GM12878 (cell line): ENCODE results near the gene TUBA3C. TPM values are rescaled to one million over a fixed set of nuclear protein-coding genes. Genes with fewer than 3 reads are reported as not detected.

Source experiments
- ATAC-seq: fragments of 200-7000 bp; cut with Tn5 transposase; 3 replicates; pipeline ENCODE4 v1.9.1; 2020; ENCODE audit warnings: mild to moderate bottlenecking, moderate library complexity
- BruUV-seq: library from RNA; stranded (reverse); fragments of 400-500 nt; replicated peaks from 2 replicates; lab custom pipeline; 2021; lab: Mats Ljungman, UMichigan
- CTCF ChIA-PET: fragments of 300-600 bp; sonication (Branson Sonifier 250); formaldehyde crosslinking; extraction: SDS; loops from one replicate; lab custom pipeline; 2021; ENCODE audit warnings: inconsistent platforms; lab: Yijun Ruan, JAX
- POLR2A ChIA-PET: fragments of 350-600 bp; formaldehyde crosslinking; extraction: SDS; loops from one replicate; lab custom pipeline; 2021; ENCODE audit warnings: inconsistent platforms; lab: Charles Lee
- RAD21 ChIA-PET: fragments of 300-600 bp; sonication (Branson Sonifier 250); formaldehyde crosslinking; loops from one replicate; lab custom pipeline; 2023; ENCODE audit warnings: antibody characterized with exemption; ENCODE audit not compliant: unreplicated experiment; lab: Charles Lee
- SMC1A ChIA-PET: fragments of 300-600 bp; sonication (Branson Sonifier 250); formaldehyde crosslinking; loops from one replicate; lab custom pipeline; 2023; ENCODE audit not compliant: unreplicated experiment, uncharacterized antibody; lab: Charles Lee
- DNase-seq: peaks from one replicate; pipeline ENCODE4 v3.0.0-alpha.2; 2011; ENCODE audit warnings: low read depth, low spot score
- FAIRE-seq: peaks from 3 replicates; lab custom pipeline; 2011; peaks lifted over from hg19 to GRCh38; lab: Jason Lieb, UNC
- H2AFZ ChIP-seq: 2 replicates; pipeline ENCODE4 v1.6.0; 2011; ENCODE audit warnings: low read depth, low read length, control low read depth; ENCODE audit not compliant: control insufficient read depth
- H3K27ac ChIP-seq: 2 replicates; pipeline ENCODE4 v1.5.1; 2011; ENCODE audit warnings: control low read depth; ENCODE audit not compliant: control insufficient read depth, insufficient read depth
- H3K27me3 ChIP-seq, 2 experiments: replicated peaks in 1 of 2; 2 replicates each; pipeline versions ENCODE4 v1.6.0 to v1.6.1; 2011; ENCODE audit warnings: low read length in 1 of 2; ENCODE audit not compliant: control insufficient read depth in 2 of 2, insufficient read depth in 2 of 2
- H3K36me3 ChIP-seq, 2 experiments: 2 replicates each; pipeline ENCODE4 v1.5.1; 2011; ENCODE audit warnings: low read length in 1 of 2; ENCODE audit not compliant: control insufficient read depth in 2 of 2, insufficient read depth in 2 of 2
- H3K4me1 ChIP-seq: 2 replicates; pipeline ENCODE4 v1.6.1; 2011; ENCODE audit warnings: mild to moderate bottlenecking, low read length, moderate library complexity, mixed read lengths; ENCODE audit not compliant: control insufficient read depth, insufficient read depth
- H3K4me2 ChIP-seq: 2 replicates; pipeline ENCODE4 v1.6.0; 2011; ENCODE audit warnings: control low read depth; ENCODE audit not compliant: control insufficient read depth, insufficient read depth
- H3K4me3 ChIP-seq: fragments of 200-600 bp; sonication (generic); 2 replicates; pipeline ENCODE4 v1.5.1; 2016
- H3K79me2 ChIP-seq: 2 replicates; pipeline ENCODE4 v1.6.0; 2011; ENCODE audit warnings: low read length; ENCODE audit not compliant: control insufficient read depth, insufficient read depth
- H3K9ac ChIP-seq: 2 replicates; pipeline ENCODE4 v1.8.0; 2011; ENCODE audit warnings: low read length, control low read depth, mixed read lengths; ENCODE audit not compliant: control insufficient read depth, insufficient read depth
- H3K9me3 ChIP-seq: replicated peaks from 3 replicates; pipeline ENCODE4 v1.5.1; 2011; ENCODE audit warnings: mild to moderate bottlenecking, low read length; ENCODE audit not compliant: control insufficient read depth, insufficient read depth
- H4K20me1 ChIP-seq: 2 replicates; pipeline ENCODE4 v1.6.0; 2011; ENCODE audit not compliant: control insufficient read depth, insufficient read depth
- ATF7 ChIP-seq: fragments of 450-650 bp; IDR thresholded peaks from 2 replicates; pipeline ENCODE4 v1.6.1; 2016; ENCODE audit warnings: low read depth, mild to moderate bottlenecking
- BHLHE40 ChIP-seq, 2 experiments: fragments of 450-650 bp in 1 of 2; IDR thresholded peaks; 2 replicates each; pipeline ENCODE4 v1.6.1; 2011 to 2017; ENCODE audit warnings: low read depth in 2 of 2, borderline replicate concordance in 1 of 2, improper control_type of control experiment in 1 of 2, low read length in 1 of 2, mild to moderate bottlenecking in 1 of 2
- FOXM1 ChIP-seq: IDR thresholded peaks from 2 replicates; pipeline ENCODE4 v1.6.1; 2012; ENCODE audit warnings: low read depth, mild to moderate bottlenecking, inconsistent platforms, low read length, moderate library complexity
- IKZF2 ChIP-seq, 2 experiments: fragments of 450-650 bp; IDR thresholded peaks; 2 replicates each; pipeline ENCODE4 v1.6.1; 2017; ENCODE audit warnings: mild to moderate bottlenecking in 2 of 2, moderate library complexity in 2 of 2
- JUNB ChIP-seq: IDR thresholded peaks from 2 replicates; pipeline ENCODE4 v1.6.1; 2016; ENCODE audit warnings: antibody characterized with exemption, mild to moderate bottlenecking
- LARP7 ChIP-seq: fragments of 450-650 bp; IDR thresholded peaks from 2 replicates; pipeline ENCODE4 v1.6.1; 2017; ENCODE audit warnings: mild to moderate bottlenecking
- MEF2A ChIP-seq: IDR thresholded peaks from 2 replicates; pipeline ENCODE4 v1.6.1; 2011; ENCODE audit warnings: low read depth, mild to moderate bottlenecking, low read length, moderate library complexity; ENCODE audit not compliant: insufficient read depth
- NRF1 ChIP-seq: conservative IDR thresholded peaks from 2 replicates; pipeline ENCODE4 v1.6.1; 2011; ENCODE audit warnings: mild to moderate bottlenecking, low read depth, low read length, improper control_type of control experiment
- POLR2A ChIP-seq: IDR thresholded peaks from 2 replicates; pipeline ENCODE4 v1.6.1; 2011; ENCODE audit warnings: low read depth, mild to moderate bottlenecking, low read length
- POLR2AphosphoS2 ChIP-seq: IDR thresholded peaks from 2 replicates; pipeline ENCODE4 v1.6.1; 2011; ENCODE audit warnings: low read depth, mild to moderate bottlenecking, low read length, improper control_type of control experiment, moderate library complexity
- SIX5 ChIP-seq: IDR thresholded peaks from 2 replicates; pipeline ENCODE4 v1.6.1; 2011; ENCODE audit warnings: mild to moderate bottlenecking, low read depth, low read length, moderate library complexity; ENCODE audit not compliant: severe bottlenecking
- SP1 ChIP-seq: IDR thresholded peaks from one replicate; pipeline ENCODE4 v1.6.1; 2011; ENCODE audit warnings: low read depth, low read length
- STAT3 ChIP-seq: IDR thresholded peaks from 2 replicates; pipeline ENCODE4 v1.6.1; 2011; ENCODE audit warnings: low read depth, low read length, improper control_type of control experiment
- SUZ12 ChIP-seq: fragments of 200-600 bp; sonication (generic); IDR thresholded peaks from one replicate; pipeline ENCODE4 v1.6.1; 2018; ENCODE audit warnings: antibody characterized with exemption, mild to moderate bottlenecking; ENCODE audit not compliant: unreplicated experiment
- ZNF217 ChIP-seq: fragments of 450-650 bp; IDR thresholded peaks from 2 replicates; pipeline ENCODE4 v1.6.1; 2017; ENCODE audit warnings: antibody characterized with exemption, mild to moderate bottlenecking
- WGBS: methylation state at CpG from one replicate; pipeline ENCODE4 v1.1.6; 2016; ENCODE audit warnings: low lambda C conversion rate; ENCODE audit not compliant: insufficient replicate concordance, insufficient coverage; ENCODE audit errors: missing lambda C conversion rate; 5-methylcytosine and 5-hydroxymethylcytosine counted together
- in situ Hi-C: fragments of 300-500 bp; cut with MboI; formaldehyde crosslinking; loops from 9 replicates; pipeline ENCODE4 v1.14.3; 2018; ENCODE audit warnings: mixed read lengths
- intact Hi-C: fragments of 100-400 bp; cut with micrococcal nuclease; formaldehyde crosslinking; loops from one replicate; pipeline ENCODE4 v1.14.2; 2022; ENCODE audit not compliant: unreplicated experiment
- polyA plus RNA-seq, 11 experiments: library from polyadenylated mRNA; depleted of rRNA in 4 of 11; unstranded in 6 of 11; stranded (reverse) in 5 of 11; fragments of >200 nt; fragmentation: Nextera tagmentation in 4 of 11; fragmentation: Illumina TruSeq in 1 of 11; extraction: Ambion mirVana in 4 of 11; extraction: Trizol in 1 of 11; gene quantifications; 1 replicate in 1 of 11; 2 replicates in 10 of 11; pipeline versions ENCODE4 v1.2.1 to v1.2.3, GENCODE V29; 2011 to 2016; ENCODE audit warnings: inconsistent platforms in 2 of 11, missing spikeins in 2 of 11, low read depth in 1 of 11
- total RNA-seq, 4 experiments: library from RNA; depleted of rRNA in 3 of 4; stranded (reverse); fragments of >200 nt in 3 of 4; fragmentation: Illumina TruSeq in 1 of 4; extraction: Trizol in 1 of 4; gene quantifications; 2 replicates each; pipeline versions ENCODE4 v1.2.1 to v1.2.3, GENCODE V29; 2013 to 2021
- TF ChIP-seq, protein P1 (sequence below): fragments of 450-650 bp; IDR thresholded peaks from 2 replicates; pipeline ENCODE4 v1.6.1; 2017; ENCODE audit warnings: mild to moderate bottlenecking, moderate library complexity
- TF ChIP-seq, protein P2 (sequence below): IDR thresholded peaks from 2 replicates; pipeline ENCODE4 v1.6.1; 2011; ENCODE audit warnings: low read depth, low read length, improper control_type of control experiment, borderline replicate concordance
- TF ChIP-seq, protein P3 (sequence below): fragments of 450-650 bp; IDR thresholded peaks from 2 replicates; pipeline ENCODE4 v1.6.1; 2017; ENCODE audit warnings: mild to moderate bottlenecking

The TUBA3C gene
- total and polyA plus RNA-seq, 10 of the 15 experiments (the other 5 are each of a cell fraction or from before 2014, with no cell fraction given) = 0.04 to 4.5 (median 0.31) TPM; not detected in 5

- CTCF ChIA-PET = interaction anchor here (1.0 kb wide), 1 partner anchor 25 kb away, joined by 3 read pairs; no protein-coding TSS in a partner anchor
- no peak for FAIRE-seq
- RAD21 ChIA-PET = no interaction called here
- TF ChIP-seq ATF7 = no peak
- TF ChIP-seq LARP7 = no peak
- no peak for TF ChIP-seq NRF1
- no peak for TF ChIP-seq POLR2A
- TF ChIP-seq, protein P1, sequence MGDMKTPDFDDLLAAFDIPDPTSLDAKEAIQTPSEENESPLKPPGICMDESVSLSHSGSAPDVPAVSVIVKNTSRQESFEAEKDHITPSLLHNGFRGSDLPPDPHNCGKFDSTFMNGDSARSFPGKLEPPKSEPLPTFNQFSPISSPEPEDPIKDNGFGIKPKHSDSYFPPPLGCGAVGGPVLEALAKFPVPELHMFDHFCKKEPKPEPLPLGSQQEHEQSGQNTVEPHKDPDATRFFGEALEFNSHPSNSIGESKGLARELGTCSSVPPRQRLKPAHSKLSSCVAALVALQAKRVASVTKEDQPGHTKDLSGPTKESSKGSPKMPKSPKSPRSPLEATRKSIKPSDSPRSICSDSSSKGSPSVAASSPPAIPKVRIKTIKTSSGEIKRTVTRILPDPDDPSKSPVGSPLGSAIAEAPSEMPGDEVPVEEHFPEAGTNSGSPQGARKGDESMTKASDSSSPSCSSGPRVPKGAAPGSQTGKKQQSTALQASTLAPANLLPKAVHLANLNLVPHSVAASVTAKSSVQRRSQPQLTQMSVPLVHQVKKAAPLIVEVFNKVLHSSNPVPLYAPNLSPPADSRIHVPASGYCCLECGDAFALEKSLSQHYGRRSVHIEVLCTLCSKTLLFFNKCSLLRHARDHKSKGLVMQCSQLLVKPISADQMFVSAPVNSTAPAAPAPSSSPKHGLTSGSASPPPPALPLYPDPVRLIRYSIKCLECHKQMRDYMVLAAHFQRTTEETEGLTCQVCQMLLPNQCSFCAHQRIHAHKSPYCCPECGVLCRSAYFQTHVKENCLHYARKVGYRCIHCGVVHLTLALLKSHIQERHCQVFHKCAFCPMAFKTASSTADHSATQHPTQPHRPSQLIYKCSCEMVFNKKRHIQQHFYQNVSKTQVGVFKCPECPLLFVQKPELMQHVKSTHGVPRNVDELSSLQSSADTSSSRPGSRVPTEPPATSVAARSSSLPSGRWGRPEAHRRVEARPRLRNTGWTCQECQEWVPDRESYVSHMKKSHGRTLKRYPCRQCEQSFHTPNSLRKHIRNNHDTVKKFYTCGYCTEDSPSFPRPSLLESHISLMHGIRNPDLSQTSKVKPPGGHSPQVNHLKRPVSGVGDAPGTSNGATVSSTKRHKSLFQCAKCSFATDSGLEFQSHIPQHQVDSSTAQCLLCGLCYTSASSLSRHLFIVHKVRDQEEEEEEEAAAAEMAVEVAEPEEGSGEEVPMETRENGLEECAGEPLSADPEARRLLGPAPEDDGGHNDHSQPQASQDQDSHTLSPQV = no peak
- TF ChIP-seq, protein P2, sequence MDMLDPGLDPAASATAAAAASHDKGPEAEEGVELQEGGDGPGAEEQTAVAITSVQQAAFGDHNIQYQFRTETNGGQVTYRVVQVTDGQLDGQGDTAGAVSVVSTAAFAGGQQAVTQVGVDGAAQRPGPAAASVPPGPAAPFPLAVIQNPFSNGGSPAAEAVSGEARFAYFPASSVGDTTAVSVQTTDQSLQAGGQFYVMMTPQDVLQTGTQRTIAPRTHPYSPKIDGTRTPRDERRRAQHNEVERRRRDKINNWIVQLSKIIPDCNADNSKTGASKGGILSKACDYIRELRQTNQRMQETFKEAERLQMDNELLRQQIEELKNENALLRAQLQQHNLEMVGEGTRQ = no peak
- TF ChIP-seq BHLHE40 (IDR thresholded peaks at IDR 0.05; ENCODE audit: borderline replicate concordance in 1 of 2, low read depth in 2 of 2, low read length in 1 of 2) = no peak
- TF ChIP-seq SP1 = no peak
- TF ChIP-seq, protein P3, sequence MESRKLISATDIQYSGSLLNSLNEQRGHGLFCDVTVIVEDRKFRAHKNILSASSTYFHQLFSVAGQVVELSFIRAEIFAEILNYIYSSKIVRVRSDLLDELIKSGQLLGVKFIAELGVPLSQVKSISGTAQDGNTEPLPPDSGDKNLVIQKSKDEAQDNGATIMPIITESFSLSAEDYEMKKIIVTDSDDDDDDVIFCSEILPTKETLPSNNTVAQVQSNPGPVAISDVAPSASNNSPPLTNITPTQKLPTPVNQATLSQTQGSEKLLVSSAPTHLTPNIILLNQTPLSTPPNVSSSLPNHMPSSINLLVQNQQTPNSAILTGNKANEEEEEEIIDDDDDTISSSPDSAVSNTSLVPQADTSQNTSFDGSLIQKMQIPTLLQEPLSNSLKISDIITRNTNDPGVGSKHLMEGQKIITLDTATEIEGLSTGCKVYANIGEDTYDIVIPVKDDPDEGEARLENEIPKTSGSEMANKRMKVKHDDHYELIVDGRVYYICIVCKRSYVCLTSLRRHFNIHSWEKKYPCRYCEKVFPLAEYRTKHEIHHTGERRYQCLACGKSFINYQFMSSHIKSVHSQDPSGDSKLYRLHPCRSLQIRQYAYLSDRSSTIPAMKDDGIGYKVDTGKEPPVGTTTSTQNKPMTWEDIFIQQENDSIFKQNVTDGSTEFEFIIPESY = no peak
- TF ChIP-seq JUNB = no peak
- TF ChIP-seq MEF2A = no peak
- no peak for TF ChIP-seq POLR2AphosphoS2
- TF ChIP-seq IKZF2 (IDR thresholded peaks at IDR 0.05) = no peak
- no peak for TF ChIP-seq ZNF217
- no peak for TF ChIP-seq SIX5
- no peak for TF ChIP-seq SUZ12
- no peak for TF ChIP-seq FOXM1
- no peak for TF ChIP-seq STAT3
Observed at GRCh38 chr13:19179916-19180315, 1.7 kb downstream of the TUBA3C start.

More at GRCh38 chr13:19179916-19180315, 1.7 kb downstream of the TUBA3C start:
- ATAC-seq (no peak), DNase-seq (no peak)
- Histone ChIP-seq H3K4me3 (no peak overlapping the region), H2AFZ (no peak overlapping the region), H4K20me1 (no peaks in the 10 kb centered on the region), H3K79me2 (no peaks in the 10 kb centered on the region), H3K27ac (no peak overlapping the region), H3K4me2 (no peak overlapping the region), H3K36me3 (no peaks in the 10 kb centered on the region), H3K9ac (no peak overlapping the region), H3K4me1 (no peaks in the 10 kb centered on the region), H3K9me3 (no peaks in the 10 kb centered on the region; the same call in 2 of the 3 replicates), H3K27me3 (no peaks in the 10 kb centered on the region)
- SMC1A ChIA-PET = no interaction called here
- in situ Hi-C loops = no loop called here
- no TSS peak for BruUV-seq
- POLR2A ChIA-PET = no interaction called here
- 9% methylated on average over 6 of the region's 7 CpGs for WGBS
- intact Hi-C loops = no loop called here
